Stimulated activated CD8-positive, alpha-beta memory T cell treated with anti-CD3 and anti-CD28 coated beads, Interleukin-7, amount 100 ng/mL, for 48 hours (primary cell): ENCODE data around the gene TSC22D3.
A peak's percentile ranks its signal among the peaks of the same experiment; 100 is the strongest.
"Not testable (repeated sequence)": the region's sequence is repeated elsewhere in the genome, so short reads cannot be mapped to it uniquely, and the experiment has no call there.

Experiments used
- DNase-seq, 2 donors: peaks; one replicate each; pipeline ENCODE4 v3.0.0-alpha.2; 2020; ENCODE audit warnings: low read depth in 1 of 2; ENCODE audit errors: extremely low read depth in 1 of 2

The TSC22D3 gene

GRCh38 chrX:107775734-107776511 lies at the start of gene TSC22D3:
TSC22D3 (minus strand) TSS chrX:107775787; CDS start chrX:107775419, 368 bp downstream.
- DNase-seq, result peak; percentile 19 to 28

- DNase-seq, result no peak
Observed at GRCh38 chrX:107823456-107823855, 47.9 kb upstream of the TSC22D3 start.

GRCh38 chrX:107823042-107823441 lies 47.5 kb upstream of the TSC22D3 start:
- no peak for DNase-seq

GRCh38 chrX:107818900-107819521 lies 43.4 kb upstream of the TSC22D3 start:
- no peak for DNase-seq

- not testable (repeated sequence) for DNase-seq
Observed at GRCh38 chrX:107810053-107810452, 34.5 kb upstream of the TSC22D3 start.

GRCh38 chrX:107805179-107805578 lies 29.6 kb upstream of the TSC22D3 start:
- no peak for DNase-seq

GRCh38 chrX:107804427-107804826 lies 28.8 kb upstream of the TSC22D3 start:
- DNase-seq, result no peak

- no peak for DNase-seq
Observed at GRCh38 chrX:107787827-107788226, 12.2 kb upstream of the TSC22D3 start.

GRCh38 chrX:107780525-107780924 lies 4.9 kb upstream of the TSC22D3 start:
- no peak for DNase-seq

- DNase-seq, result no peak
Observed at GRCh38 chrX:107777536-107777832, 1.9 kb upstream of the TSC22D3 start, which contains the start of gene NCBP2L. NCBP2L (plus strand) TSS chrX:107777733; CDS start chrX:107794221, 16,488 bp downstream.

- peak; percentile 40 to 55 for DNase-seq
Observed at GRCh38 chrX:107776649-107777535, 1.3 kb upstream of the TSC22D3 start.

- no peak for DNase-seq
Observed at GRCh38 chrX:107775000-107775733, 420 bp downstream of the TSC22D3 start.

GRCh38 chrX:107773906-107774435 lies 1.6 kb downstream of the TSC22D3 start:
- DNase-seq, result no peak

- no peak for DNase-seq
Observed at GRCh38 chrX:107773206-107773605, 2.4 kb downstream of the TSC22D3 start.

- DNase-seq, result no peak
Observed at GRCh38 chrX:107769581-107770317, 5.8 kb downstream of the TSC22D3 start.

- DNase-seq, result no peak
Observed at GRCh38 chrX:107768051-107768450, 7.5 kb downstream of the TSC22D3 start.

GRCh38 chrX:107766470-107767150 lies 9.0 kb downstream of the TSC22D3 start:
- no peak for DNase-seq

- DNase-seq, result no peak
Observed at GRCh38 chrX:107764845-107765608, 10.6 kb downstream of the TSC22D3 start.

- no peak for DNase-seq
Observed at GRCh38 chrX:107763647-107764046, 11.9 kb downstream of the TSC22D3 start.
